Stimulated activated CD4-positive, alpha-beta T cell treated with anti-CD3 and anti-CD28 coated beads, Interleukin-15, amount 100 ng/mL, for 48 hours (primary cell): ENCODE measurements around the gene GUCY2D.

Source experiments
- DNase-seq, 2 donors: peaks; one replicate each; pipeline ENCODE4 v3.0.0-alpha.2; 2020; ENCODE audit warnings: low read depth in 2 of 2

The GUCY2D gene

GRCh38 chr17:8063761-8064534 is 61.5 kb downstream of the GUCY2D start:
- DNase-seq: no peak

- DNase-seq: no peak
These were observed 62.2 kb downstream of the GUCY2D start for GRCh38 chr17:8064561-8065019.

GRCh38 chr17:8066841-8067775 is 64.7 kb downstream of the GUCY2D start:
- DNase-seq: no peak

GRCh38 chr17:8067806-8068205 is 65.4 kb downstream of the GUCY2D start:
- no peak for DNase-seq

GRCh38 chr17:8068736-8069586 is 66.5 kb downstream of the GUCY2D start:
- no peak for DNase-seq

GRCh38 chr17:8069587-8069860 is 67.1 kb downstream of the GUCY2D start:
- no peak for DNase-seq
